Astrocyte of the spinal cord (primary cell): ENCODE data around the gene SIRPB2.

Source experiments
- DNase-seq: peaks from one replicate; pipeline ENCODE4 v3.0.0; 2011; ENCODE audit warnings: low read depth, low spot score
- H3K4me3 ChIP-seq: 2 replicates; pipeline ENCODE4 v1.5.1; 2011; ENCODE audit warnings: low read depth, mild to moderate bottlenecking, low read length, moderate library complexity
- in situ Hi-C: cut with HindIII; loops from 2 replicates; pipeline ENCODE4 v1.10.0; 2017; ENCODE audit warnings: low sequenced_read_pairs
- TF ChIP-seq, protein P1 (sequence below): IDR thresholded peaks from 2 replicates; pipeline ENCODE4 v1.5.1; 2012; ENCODE audit warnings: low read depth, mild to moderate bottlenecking, low read length, inconsistent platforms

Gene SIRPB2

DNA sequence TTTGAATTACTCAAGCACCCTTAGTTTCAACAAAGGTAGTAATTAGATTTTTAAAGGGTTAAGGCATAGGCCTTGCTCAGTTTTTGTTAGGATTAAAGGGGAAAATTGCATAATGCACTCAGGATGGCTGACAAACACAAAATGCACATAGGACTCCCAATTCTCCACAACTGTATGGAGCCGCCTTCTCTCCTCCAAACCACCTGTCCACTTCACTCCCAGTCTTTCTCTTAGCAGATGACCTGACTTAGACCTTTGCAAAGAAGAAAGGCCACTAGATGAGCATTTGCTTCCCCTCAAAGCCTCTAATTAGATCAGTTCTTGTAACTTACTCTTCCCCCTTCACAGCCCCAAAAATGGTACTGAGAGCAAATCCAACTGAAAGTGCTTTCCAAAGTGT lies 44.7 kb downstream of the SIRPB2 start:
- in situ Hi-C loops, result no loop called here
- TF ChIP-seq, protein P1, sequence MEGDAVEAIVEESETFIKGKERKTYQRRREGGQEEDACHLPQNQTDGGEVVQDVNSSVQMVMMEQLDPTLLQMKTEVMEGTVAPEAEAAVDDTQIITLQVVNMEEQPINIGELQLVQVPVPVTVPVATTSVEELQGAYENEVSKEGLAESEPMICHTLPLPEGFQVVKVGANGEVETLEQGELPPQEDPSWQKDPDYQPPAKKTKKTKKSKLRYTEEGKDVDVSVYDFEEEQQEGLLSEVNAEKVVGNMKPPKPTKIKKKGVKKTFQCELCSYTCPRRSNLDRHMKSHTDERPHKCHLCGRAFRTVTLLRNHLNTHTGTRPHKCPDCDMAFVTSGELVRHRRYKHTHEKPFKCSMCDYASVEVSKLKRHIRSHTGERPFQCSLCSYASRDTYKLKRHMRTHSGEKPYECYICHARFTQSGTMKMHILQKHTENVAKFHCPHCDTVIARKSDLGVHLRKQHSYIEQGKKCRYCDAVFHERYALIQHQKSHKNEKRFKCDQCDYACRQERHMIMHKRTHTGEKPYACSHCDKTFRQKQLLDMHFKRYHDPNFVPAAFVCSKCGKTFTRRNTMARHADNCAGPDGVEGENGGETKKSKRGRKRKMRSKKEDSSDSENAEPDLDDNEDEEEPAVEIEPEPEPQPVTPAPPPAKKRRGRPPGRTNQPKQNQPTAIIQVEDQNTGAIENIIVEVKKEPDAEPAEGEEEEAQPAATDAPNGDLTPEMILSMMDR, result no peak
- no peak for DNase-seq
- no peak overlapping the region for H3K4me3 ChIP-seq

DNA sequence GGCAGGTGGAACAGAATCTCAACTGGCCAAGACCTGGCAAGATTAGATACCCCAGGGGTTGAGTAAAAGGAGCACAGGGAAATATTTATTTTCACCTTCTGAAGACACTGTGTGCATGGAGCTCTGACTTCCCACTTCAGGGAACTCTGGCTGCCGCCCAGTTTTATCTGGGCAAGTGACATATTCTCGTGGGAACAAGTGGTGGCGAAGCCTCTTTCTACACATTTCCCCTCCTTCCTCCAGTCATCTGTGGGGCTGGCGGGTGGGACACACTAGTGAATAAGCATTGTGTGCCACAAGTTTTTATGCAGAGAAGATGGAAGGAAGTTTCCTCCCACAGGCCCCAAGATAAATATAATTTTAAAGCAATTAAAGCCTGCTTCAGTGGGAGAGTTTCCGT lies 48.1 kb downstream of the SIRPB2 start:
- no peak overlapping the region for H3K4me3 ChIP-seq
- DNase-seq, result no peak
- in situ Hi-C loops, result no loop called here
- TF ChIP-seq, protein P1, result no peak

DNA sequence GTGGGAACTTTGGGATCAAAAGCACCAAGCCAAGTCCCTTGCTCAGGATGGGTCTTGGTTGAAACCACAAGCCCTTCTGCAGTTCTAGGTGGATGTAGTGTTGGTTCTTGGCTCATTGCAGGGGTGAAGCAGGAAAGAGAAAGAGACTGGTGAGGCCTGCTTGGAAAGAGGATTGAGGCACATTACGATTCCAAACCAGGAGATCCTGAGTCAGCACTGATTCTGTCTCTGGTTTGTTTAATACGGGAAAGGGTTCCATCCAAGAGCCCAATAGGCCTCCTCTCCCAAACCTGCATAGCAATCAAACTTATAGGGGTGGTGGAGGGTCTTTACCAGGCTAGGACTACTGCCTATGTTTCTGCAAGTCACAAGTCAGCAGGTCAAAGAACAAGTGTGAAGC lies 48.9 kb downstream of the SIRPB2 start:
- DNase-seq, result no peak
- in situ Hi-C loops, result no loop called here
- TF ChIP-seq, protein P1, result no peak
- no peak overlapping the region for H3K4me3 ChIP-seq

DNA sequence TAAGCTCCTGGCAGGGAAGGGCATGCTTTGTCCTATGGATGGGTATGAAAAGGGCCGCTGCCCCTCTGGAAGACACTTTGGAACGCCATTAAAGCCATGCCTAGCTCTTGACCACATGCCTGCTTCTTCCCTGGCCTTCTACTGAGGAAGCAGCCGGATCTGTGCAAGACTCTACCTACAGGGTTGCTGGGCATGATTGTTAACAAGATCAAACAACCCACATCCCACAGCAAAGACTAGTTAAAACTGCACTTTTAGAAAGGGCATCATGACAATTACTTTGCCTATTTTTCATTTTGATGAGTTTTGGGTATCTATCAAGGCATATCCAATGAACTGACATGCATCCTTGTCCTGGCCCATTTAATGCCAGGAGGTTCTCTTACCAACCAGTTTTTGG lies 50.1 kb downstream of the SIRPB2 start:
- in situ Hi-C loops, result no loop called here
- no peak for DNase-seq
- TF ChIP-seq, protein P1, result no peak
- no peak overlapping the region for H3K4me3 ChIP-seq

DNA sequence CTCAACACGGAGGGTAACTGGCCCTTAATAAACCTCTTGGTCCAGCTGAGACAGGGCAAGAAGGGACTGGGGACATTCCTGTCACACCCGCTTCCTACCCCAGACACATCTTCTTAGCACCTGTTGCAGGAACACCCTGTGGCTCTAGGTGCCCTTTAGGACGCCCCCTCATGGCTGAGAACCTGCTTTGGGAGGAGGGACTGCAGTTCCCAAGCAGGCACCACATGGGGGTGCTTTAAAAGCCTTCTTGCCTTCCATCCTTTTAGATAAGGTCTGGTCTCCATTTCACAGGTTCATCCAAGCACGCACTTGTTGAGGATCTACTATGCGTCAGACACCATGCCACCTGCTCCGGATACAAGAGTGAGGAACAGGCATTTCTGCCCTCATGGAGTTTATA lies 51.2 kb downstream of the SIRPB2 start:
- in situ Hi-C loops, result no loop called here
- no peak overlapping the region for H3K4me3 ChIP-seq
- TF ChIP-seq, protein P1, result peak; percentile 57
- DNase-seq, result no peak

DNA sequence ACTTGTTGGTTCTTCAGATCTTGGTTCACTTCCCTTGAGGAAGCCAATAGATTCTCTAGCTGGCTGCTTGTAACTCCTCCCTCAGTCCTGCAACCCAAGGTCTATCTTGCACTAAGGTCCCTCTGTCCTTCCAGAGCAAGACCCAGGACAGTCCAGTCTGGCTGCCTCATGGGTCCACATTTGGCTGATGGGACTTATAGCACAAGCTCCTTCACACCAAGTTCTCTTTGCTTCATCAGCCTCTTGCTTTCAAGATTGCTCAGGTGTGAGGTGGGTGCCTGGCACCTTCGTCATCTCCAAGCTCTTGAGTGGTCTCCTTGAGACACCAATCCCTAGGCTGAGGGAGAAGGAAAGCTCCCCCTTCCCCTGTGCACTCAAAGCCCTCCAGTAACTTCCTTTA lies 52.9 kb downstream of the SIRPB2 start:
- in situ Hi-C loops, result no loop called here
- no peak overlapping the region for H3K4me3 ChIP-seq
- no peak for DNase-seq
- TF ChIP-seq, protein P1, result no peak
